Activated naive CD8-positive, alpha-beta T cell treated with anti-CD3 and anti-CD28 coated beads for 36 hours (primary cell): ENCODE data around the gene OR6Q1. TPM values are rescaled to one million over a fixed set of nuclear protein-coding genes. Genes with fewer than 3 reads are reported as not detected.
"Not testable (repeated sequence)": the region's sequence is repeated elsewhere in the genome, so short reads cannot be mapped to it uniquely, and the experiment has no call there.

ENCODE experiments used
- DNase-seq: peaks from one replicate; pipeline ENCODE4 v3.0.0; 2021
- H3K27ac Mint-ChIP-seq: one replicate; pipeline ENCODE4 v1.8.0; 2022; ENCODE audit warnings: mild to moderate bottlenecking, moderate library complexity, mixed read lengths
- H3K27me3 Mint-ChIP-seq: one replicate; pipeline ENCODE4 v1.8.0; 2022; ENCODE audit warnings: mild to moderate bottlenecking, mixed read lengths
- H3K36me3 Mint-ChIP-seq: one replicate; pipeline ENCODE4 v1.8.0; 2021; ENCODE audit warnings: mild to moderate bottlenecking, mixed read lengths
- H3K4me1 Mint-ChIP-seq: one replicate; pipeline ENCODE4 v1.8.0; 2021; ENCODE audit warnings: mixed read lengths
- H3K4me3 Mint-ChIP-seq: one replicate; pipeline ENCODE4 v1.8.0; 2022; ENCODE audit warnings: mild to moderate bottlenecking, moderate library complexity, mixed read lengths
- H3K9me3 Mint-ChIP-seq: one replicate; pipeline ENCODE4 v1.8.0; 2022; ENCODE audit warnings: mixed read lengths
- total RNA-seq, 2 experiments: library from RNA; stranded (reverse); gene quantifications; one replicate each; pipeline ENCODE4 v1.2.3, GENCODE V29; 2021

Gene OR6Q1
- not detected for total RNA-seq

GRCh38 chr11:58030653-58031052 is at the start of gene OR6Q1:
Gene OR6Q1 (plus strand): TSS chr11:58030953. CDS start chr11:58030953, 0 bp downstream.
- H3K9me3 Mint-ChIP-seq = peaks cover 2% of the 10 kb centered on the region
- H3K4me1 Mint-ChIP-seq = no peaks in the 10 kb centered on the region
- DNase-seq = no peak
- no peak within 1 kb of the TSS for H3K4me3 Mint-ChIP-seq
- no peak within 1 kb of the TSS for H3K27ac Mint-ChIP-seq
- no peaks in the 10 kb centered on the region for H3K27me3 Mint-ChIP-seq
- no peaks in the 10 kb centered on the region for H3K36me3 Mint-ChIP-seq

GRCh38 chr11:57981536-57981935 is 49.2 kb upstream of the OR6Q1 start:
- H3K36me3 Mint-ChIP-seq = no peaks in the 10 kb centered on the region
- no peak overlapping the region for H3K27ac Mint-ChIP-seq
- DNase-seq = no peak
- H3K4me3 Mint-ChIP-seq = no peak overlapping the region
- H3K27me3 Mint-ChIP-seq = no peaks in the 10 kb centered on the region
- H3K9me3 Mint-ChIP-seq = peaks cover under 1% of the 10 kb centered on the region
- H3K4me1 Mint-ChIP-seq = no peaks in the 10 kb centered on the region

- no peak overlapping the region for H3K4me3 Mint-ChIP-seq
- peaks cover 2% of the 10 kb centered on the region for H3K9me3 Mint-ChIP-seq
- H3K36me3 Mint-ChIP-seq = no peaks in the 10 kb centered on the region
- no peak for DNase-seq
- H3K27me3 Mint-ChIP-seq = no peaks in the 10 kb centered on the region
- H3K27ac Mint-ChIP-seq = no peak overlapping the region
- H3K4me1 Mint-ChIP-seq = no peaks in the 10 kb centered on the region
Measured at GRCh38 chr11:57982776-57983175, 48.0 kb upstream of the OR6Q1 start.

GRCh38 chr11:57983191-57983590 is 47.6 kb upstream of the OR6Q1 start:
- DNase-seq = no peak
- no peaks in the 10 kb centered on the region for H3K4me1 Mint-ChIP-seq
- H3K27me3 Mint-ChIP-seq = no peaks in the 10 kb centered on the region
- no peak overlapping the region for H3K27ac Mint-ChIP-seq
- no peak overlapping the region for H3K4me3 Mint-ChIP-seq
- no peaks in the 10 kb centered on the region for H3K36me3 Mint-ChIP-seq
- peaks cover 6% of the 10 kb centered on the region for H3K9me3 Mint-ChIP-seq

- not testable (repeated sequence) for H3K4me3 Mint-ChIP-seq, H3K36me3 Mint-ChIP-seq, H3K27me3 Mint-ChIP-seq, H3K4me1 Mint-ChIP-seq, DNase-seq, H3K9me3 Mint-ChIP-seq, H3K27ac Mint-ChIP-seq
Measured at GRCh38 chr11:57999523-57999922, 31.2 kb upstream of the OR6Q1 start.

GRCh38 chr11:58000021-58000420 is 30.7 kb upstream of the OR6Q1 start:
- not testable (repeated sequence) for H3K4me1 Mint-ChIP-seq, H3K4me3 Mint-ChIP-seq, H3K27ac Mint-ChIP-seq, H3K36me3 Mint-ChIP-seq, DNase-seq, H3K9me3 Mint-ChIP-seq
- H3K27me3 Mint-ChIP-seq = peaks cover 14% of the 10 kb centered on the region

GRCh38 chr11:58000699-58001098 is 30.1 kb upstream of the OR6Q1 start:
- DNase-seq = no peak
- Mint-ChIP-seq H3K4me3 (no peak overlapping the region), H3K36me3 (no peaks in the 10 kb centered on the region), H3K9me3 (no peaks in the 10 kb centered on the region), H3K27me3 (peaks cover 17% of the 10 kb centered on the region), H3K27ac (no peak overlapping the region), H3K4me1 (peaks cover 6% of the 10 kb centered on the region)

GRCh38 chr11:58003036-58003435 is 27.7 kb upstream of the OR6Q1 start:
- no peak overlapping the region for H3K27ac Mint-ChIP-seq
- peaks cover 23% of the 10 kb centered on the region for H3K27me3 Mint-ChIP-seq
- H3K9me3 Mint-ChIP-seq = no peaks in the 10 kb centered on the region
- peaks cover 6% of the 10 kb centered on the region for H3K4me1 Mint-ChIP-seq
- DNase-seq = no peak
- H3K4me3 Mint-ChIP-seq = no peak overlapping the region
- H3K36me3 Mint-ChIP-seq = no peaks in the 10 kb centered on the region

GRCh38 chr11:58003591-58003990 is 27.2 kb upstream of the OR6Q1 start:
- H3K36me3 Mint-ChIP-seq = no peaks in the 10 kb centered on the region

GRCh38 chr11:58004664-58005063 is 26.1 kb upstream of the OR6Q1 start:
- DNase-seq = no peak
- H3K4me3 Mint-ChIP-seq = no peak overlapping the region
- peaks cover 23% of the 10 kb centered on the region for H3K27me3 Mint-ChIP-seq
- H3K4me1 Mint-ChIP-seq = peaks cover 6% of the 10 kb centered on the region
- H3K36me3 Mint-ChIP-seq = no peaks in the 10 kb centered on the region
- H3K27ac Mint-ChIP-seq = no peak overlapping the region
- H3K9me3 Mint-ChIP-seq = no peaks in the 10 kb centered on the region

More at GRCh38 chr11:58003591-58003990, 27.2 kb upstream of the OR6Q1 start:
- Mint-ChIP-seq H3K4me1 (peaks cover 6% of the 10 kb centered on the region), H3K4me3 (no peak overlapping the region), H3K27ac (no peak overlapping the region), H3K27me3 (peaks cover 23% of the 10 kb centered on the region), H3K9me3 (no peaks in the 10 kb centered on the region)
- DNase-seq = no peak

GRCh38 chr11:58006940-58007339 is 23.8 kb upstream of the OR6Q1 start:
- H3K4me3 Mint-ChIP-seq = no peak overlapping the region
- no peak overlapping the region for H3K27ac Mint-ChIP-seq
- H3K9me3 Mint-ChIP-seq = no peaks in the 10 kb centered on the region
- H3K27me3 Mint-ChIP-seq = peaks cover 23% of the 10 kb centered on the region
- H3K36me3 Mint-ChIP-seq = no peaks in the 10 kb centered on the region
- DNase-seq = no peak
- H3K4me1 Mint-ChIP-seq = peaks cover 6% of the 10 kb centered on the region

GRCh38 chr11:58011771-58012170 is 19.0 kb upstream of the OR6Q1 start:
- Mint-ChIP-seq H3K4me3 (no peak overlapping the region), H3K27me3 (peaks cover 1% of the 10 kb centered on the region), H3K9me3 (no peaks in the 10 kb centered on the region), H3K4me1 (no peaks in the 10 kb centered on the region), H3K36me3 (no peaks in the 10 kb centered on the region), H3K27ac (no peak overlapping the region)
- no peak for DNase-seq

GRCh38 chr11:58023435-58023931 is 7.3 kb upstream of the OR6Q1 start, which contains the start of gene OR9Q1:
Gene OR9Q1 (plus strand): TSS chr11:58023881. CDS start chr11:58179445, 155,564 bp downstream.
- H3K4me3 Mint-ChIP-seq = no peak within 1 kb of the TSS
- no peaks in the 10 kb centered on the region for H3K36me3 Mint-ChIP-seq

GRCh38 chr11:58024601-58025091 is 6.1 kb upstream of the OR6Q1 start:
- H3K4me3 Mint-ChIP-seq = no peak overlapping the region
- DNase-seq = no peak
- H3K27ac Mint-ChIP-seq = no peak overlapping the region
- H3K4me1 Mint-ChIP-seq = no peaks in the 10 kb centered on the region
- no peaks in the 10 kb centered on the region for H3K27me3 Mint-ChIP-seq
- H3K9me3 Mint-ChIP-seq = no peaks in the 10 kb centered on the region
- H3K36me3 Mint-ChIP-seq = no peaks in the 10 kb centered on the region

More at GRCh38 chr11:58023435-58023931, 7.3 kb upstream of the OR6Q1 start, which contains the start of gene OR9Q1:
- H3K27ac Mint-ChIP-seq = no peak within 1 kb of the TSS
- H3K4me1 Mint-ChIP-seq = no peaks in the 10 kb centered on the region
- no peaks in the 10 kb centered on the region for H3K27me3 Mint-ChIP-seq
- DNase-seq = no peak
- H3K9me3 Mint-ChIP-seq = no peaks in the 10 kb centered on the region

GRCh38 chr11:58027341-58027740 is 3.4 kb upstream of the OR6Q1 start:
- H3K36me3 Mint-ChIP-seq = no peaks in the 10 kb centered on the region

GRCh38 chr11:58028687-58029411 is 1.9 kb upstream of the OR6Q1 start:
- Mint-ChIP-seq H3K27ac (no peak overlapping the region), H3K9me3 (peaks cover 2% of the 10 kb centered on the region), H3K36me3 (no peaks in the 10 kb centered on the region), H3K4me3 (no peak overlapping the region), H3K4me1 (no peaks in the 10 kb centered on the region), H3K27me3 (no peaks in the 10 kb centered on the region)
- DNase-seq = no peak

More at GRCh38 chr11:58027341-58027740, 3.4 kb upstream of the OR6Q1 start:
- H3K27me3 Mint-ChIP-seq = no peaks in the 10 kb centered on the region
- H3K9me3 Mint-ChIP-seq = no peaks in the 10 kb centered on the region
- no peak overlapping the region for H3K27ac Mint-ChIP-seq
- DNase-seq = no peak
- H3K4me1 Mint-ChIP-seq = no peaks in the 10 kb centered on the region
- H3K4me3 Mint-ChIP-seq = no peak overlapping the region
